ENCODE results near the gene WNT9A. TPM values are rescaled to one million over a fixed set of nuclear protein-coding genes. Genes with fewer than 3 reads are reported as not detected.

WNT9A gene
- total RNA-seq, 3 donors from 2014 or later (not counting 1 experiment from before 2014, with no cell fraction given), result not detected

- Histone ChIP-seq H3K27ac (ENCODE audit: low read length) (no peak overlapping the region), H3K4me1 (ENCODE audit: control insufficient read depth, insufficient read depth, low read length) (no peaks in the 10 kb centered on the region), H3K27me3 (ENCODE audit: control insufficient read depth, insufficient read depth, low read length) (no peaks in the 10 kb centered on the region), H3K9me3 (ENCODE audit: control insufficient read depth, insufficient read depth, low read length) (no peaks in the 10 kb centered on the region), H3K4me3 (ENCODE audit: low read length) (no peak overlapping the region), H3K36me3 (ENCODE audit: control insufficient read depth, insufficient read depth, low read length) (no peaks in the 10 kb centered on the region)
- WGBS (ENCODE audit: insufficient coverage), result 80% methylated on average over 5 of the region's 5 CpGs
- Mint-ChIP-seq H3K4me1 (no peaks in the 10 kb centered on the region), H3K4me3 (no peak overlapping the region), H3K27ac (no peak overlapping the region), H3K27me3 (ENCODE audit: low read depth in 2 of 2) (peaks cover 0 to 4% of the 10 kb centered on the region in 2 donors), H3K36me3 (no peaks in the 10 kb centered on the region), H3K9me3 (no peaks in the 10 kb centered on the region)
- DNase-seq, result no peak
- intact Hi-C loops (cut with micrococcal nuclease), result no loop called here
- ATAC-seq, result no peak
- TF ChIP-seq, protein P1, sequence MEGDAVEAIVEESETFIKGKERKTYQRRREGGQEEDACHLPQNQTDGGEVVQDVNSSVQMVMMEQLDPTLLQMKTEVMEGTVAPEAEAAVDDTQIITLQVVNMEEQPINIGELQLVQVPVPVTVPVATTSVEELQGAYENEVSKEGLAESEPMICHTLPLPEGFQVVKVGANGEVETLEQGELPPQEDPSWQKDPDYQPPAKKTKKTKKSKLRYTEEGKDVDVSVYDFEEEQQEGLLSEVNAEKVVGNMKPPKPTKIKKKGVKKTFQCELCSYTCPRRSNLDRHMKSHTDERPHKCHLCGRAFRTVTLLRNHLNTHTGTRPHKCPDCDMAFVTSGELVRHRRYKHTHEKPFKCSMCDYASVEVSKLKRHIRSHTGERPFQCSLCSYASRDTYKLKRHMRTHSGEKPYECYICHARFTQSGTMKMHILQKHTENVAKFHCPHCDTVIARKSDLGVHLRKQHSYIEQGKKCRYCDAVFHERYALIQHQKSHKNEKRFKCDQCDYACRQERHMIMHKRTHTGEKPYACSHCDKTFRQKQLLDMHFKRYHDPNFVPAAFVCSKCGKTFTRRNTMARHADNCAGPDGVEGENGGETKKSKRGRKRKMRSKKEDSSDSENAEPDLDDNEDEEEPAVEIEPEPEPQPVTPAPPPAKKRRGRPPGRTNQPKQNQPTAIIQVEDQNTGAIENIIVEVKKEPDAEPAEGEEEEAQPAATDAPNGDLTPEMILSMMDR (IDR thresholded peaks at IDR 0.05), result no peak
These were observed 29.5 kb downstream of the WNT9A start for GRCh38 chr1:227918083-227918700.

GRCh38 chr1:227917081-227917950 lies 30.4 kb downstream of the WNT9A start:
- Histone ChIP-seq H3K4me3 (ENCODE audit: low read length) (no peak overlapping the region), H3K36me3 (ENCODE audit: control insufficient read depth, insufficient read depth, low read length) (no peaks in the 10 kb centered on the region), H3K27me3 (ENCODE audit: control insufficient read depth, insufficient read depth, low read length) (no peaks in the 10 kb centered on the region), H3K4me1 (ENCODE audit: control insufficient read depth, insufficient read depth, low read length) (no peaks in the 10 kb centered on the region), H3K27ac (ENCODE audit: low read length) (no peak overlapping the region), H3K9me3 (ENCODE audit: control insufficient read depth, insufficient read depth, low read length) (no peaks in the 10 kb centered on the region)
- 83% methylated on average over 15 of the region's 15 CpGs for WGBS (ENCODE audit: insufficient coverage)
- DNase-seq (no peak), ATAC-seq (no peak)
- TF ChIP-seq, protein P1 (IDR thresholded peaks at IDR 0.05), result no peak
- Mint-ChIP-seq H3K9me3 (no peaks in the 10 kb centered on the region), H3K27ac (no peak overlapping the region), H3K27me3 (ENCODE audit: low read depth in 2 of 2) (peaks cover 0 to 7% of the 10 kb centered on the region in 2 donors), H3K4me3 (no peak overlapping the region), H3K4me1 (no peaks in the 10 kb centered on the region), H3K36me3 (no peaks in the 10 kb centered on the region)
- intact Hi-C loops (cut with micrococcal nuclease), result no loop called here

GRCh38 chr1:227916655-227917054 lies 31.1 kb downstream of the WNT9A start:
- Mint-ChIP-seq H3K27ac (no peak overlapping the region), H3K4me3 (no peak overlapping the region)
- 93% methylated on average over 4 of the region's 4 CpGs for WGBS (ENCODE audit: insufficient coverage)

More at GRCh38 chr1:227916655-227917054, 31.1 kb downstream of the WNT9A start:
- H3K36me3 Mint-ChIP-seq, result no peaks in the 10 kb centered on the region
- TF ChIP-seq, protein P1 (IDR thresholded peaks at IDR 0.05), result no peak
- Histone ChIP-seq H3K36me3 (ENCODE audit: control insufficient read depth, insufficient read depth, low read length) (no peaks in the 10 kb centered on the region), H3K4me1 (ENCODE audit: control insufficient read depth, insufficient read depth, low read length) (no peaks in the 10 kb centered on the region), H3K27ac (ENCODE audit: low read length) (no peak overlapping the region), H3K4me3 (ENCODE audit: low read length) (no peak overlapping the region), H3K9me3 (ENCODE audit: control insufficient read depth, insufficient read depth, low read length) (no peaks in the 10 kb centered on the region), H3K27me3 (ENCODE audit: control insufficient read depth, insufficient read depth, low read length) (no peaks in the 10 kb centered on the region)
- DNase-seq, result no peak
- no peak for ATAC-seq
- no peaks in the 10 kb centered on the region for H3K9me3 Mint-ChIP-seq
- intact Hi-C loops (cut with micrococcal nuclease), result no loop called here
- no peaks in the 10 kb centered on the region for H3K4me1 Mint-ChIP-seq
- H3K27me3 Mint-ChIP-seq (ENCODE audit: low read depth in 2 of 2), result peaks cover 0 to 10% of the 10 kb centered on the region in 2 donors

Data from natural killer cell (primary cell).